ENCODE data around the gene PCDHGA3.
"Not testable (repeated sequence)": the region's sequence is repeated elsewhere in the genome, so short reads cannot be mapped to it uniquely, and the experiment has no call there.

PCDHGA3 gene

DNA sequence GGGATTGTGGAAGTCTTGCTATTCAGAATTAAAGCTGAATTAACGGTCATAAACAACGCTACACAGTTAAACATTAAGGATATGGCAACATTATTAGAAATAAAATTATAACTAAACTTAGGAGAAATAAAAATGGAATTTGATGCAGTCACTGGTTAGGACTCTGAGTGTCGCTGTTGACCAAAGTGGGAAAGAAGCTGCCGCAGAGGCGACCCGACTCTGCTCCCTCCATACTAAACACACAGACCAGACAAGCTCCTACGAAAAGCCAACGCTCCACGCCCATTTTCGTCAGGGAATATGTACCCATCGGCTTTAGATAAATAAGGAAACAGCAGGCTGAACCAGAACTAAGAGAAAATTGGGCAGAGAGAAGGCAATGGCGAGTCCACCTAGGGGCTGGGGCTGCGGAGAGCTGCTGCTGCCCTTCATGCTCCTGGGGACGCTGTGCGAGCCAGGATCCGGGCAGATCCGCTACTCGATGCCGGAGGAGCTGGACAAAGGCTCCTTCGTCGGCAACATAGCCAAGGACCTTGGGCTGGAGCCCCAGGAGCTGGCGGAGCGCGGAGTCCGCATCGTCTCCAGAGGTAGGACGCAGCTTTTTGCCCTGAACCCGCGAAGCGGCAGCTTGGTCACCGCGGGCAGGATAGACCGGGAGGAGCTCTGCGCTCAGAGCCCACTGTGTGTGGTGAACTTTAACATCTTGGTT is 20.5 kb downstream of the PCDHGA3 start, which contains the start of gene PCDHGA5:
TSS of gene PCDHGA5 (plus strand) at position 211 of the 709 bp plus-strand sequence. CDS start at position 380, 169 bp downstream.
- Histone ChIP-seq H3K36me3 (ENCODE audit: control insufficient read depth, insufficient read depth, low read length) (peaks cover 4% of the 10 kb centered on the region), H3K4me3 (ENCODE audit: insufficient read depth, low read depth, low read length) (no peak within 1 kb of the TSS), H3K27ac (ENCODE audit: insufficient read depth, low read depth, low read length, poor library complexity, severe bottlenecking) (no peak within 1 kb of the TSS), H3K9me3 (ENCODE audit: control insufficient read depth, low read length) (peaks cover 4% of the 10 kb centered on the region), H3K27me3 (ENCODE audit: control insufficient read depth, insufficient read depth, low read length, poor library complexity, severe bottlenecking) (no peaks in the 10 kb centered on the region), H3K4me1 (ENCODE audit: control insufficient read depth, insufficient read depth, low read length) (no peaks in the 10 kb centered on the region)
- WGBS, 2 experiments, result 96% methylated on average over 32 to 34 of the region's 34 CpGs

DNA sequence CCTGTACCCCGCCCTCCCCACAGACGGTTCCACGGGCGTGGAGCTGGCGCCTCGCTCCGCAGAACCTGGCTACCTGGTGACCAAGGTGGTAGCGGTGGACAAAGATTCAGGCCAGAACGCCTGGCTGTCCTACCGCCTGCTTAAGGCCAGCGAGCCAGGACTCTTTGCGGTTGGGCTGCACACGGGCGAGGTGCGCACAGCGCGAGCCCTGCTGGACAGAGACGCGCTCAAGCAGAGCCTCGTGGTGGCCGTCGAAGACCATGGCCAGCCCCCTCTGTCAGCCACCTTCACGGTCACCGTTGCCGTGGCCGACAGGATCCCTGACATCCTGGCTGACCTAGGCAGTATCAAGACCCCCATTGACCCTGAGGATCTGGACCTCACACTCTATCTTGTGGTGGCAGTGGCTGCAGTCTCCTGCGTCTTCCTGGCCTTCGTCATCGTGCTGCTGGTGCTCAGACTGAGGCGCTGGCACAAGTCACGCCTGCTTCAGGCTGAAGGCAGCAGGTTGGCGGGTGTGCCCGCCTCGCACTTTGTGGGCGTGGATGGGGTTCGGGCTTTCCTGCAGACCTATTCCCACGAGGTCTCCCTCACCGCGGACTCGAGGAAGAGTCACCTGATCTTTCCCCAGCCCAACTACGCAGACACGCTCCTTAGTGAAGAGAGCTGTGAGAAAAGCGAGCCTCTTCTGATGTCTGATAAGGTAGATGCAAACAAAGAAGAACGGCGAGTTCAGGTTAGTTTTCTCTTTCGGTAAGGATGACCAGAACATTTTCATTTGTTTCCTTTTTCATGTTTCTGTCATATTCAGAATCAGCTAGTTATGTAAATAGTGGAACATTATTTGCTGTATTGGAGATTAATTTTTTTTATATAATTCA is 22.6 kb downstream of the PCDHGA3 start:
- peaks cover 4% of the 10 kb centered on the region for H3K36me3 ChIP-seq (ENCODE audit: control insufficient read depth, insufficient read depth, low read length)
- H3K27ac ChIP-seq (ENCODE audit: insufficient read depth, low read depth, low read length, poor library complexity, severe bottlenecking), result no peak overlapping the region
- H3K9me3 ChIP-seq (ENCODE audit: control insufficient read depth, low read length), result peaks cover 2% of the 10 kb centered on the region
- no peaks in the 10 kb centered on the region for H3K4me1 ChIP-seq (ENCODE audit: control insufficient read depth, insufficient read depth, low read length)
- H3K4me3 ChIP-seq (ENCODE audit: insufficient read depth, low read depth, low read length), result no peak overlapping the region
- WGBS, 2 experiments, result 95% methylated on average over 46 of the region's 46 CpGs
- H3K27me3 ChIP-seq (ENCODE audit: control insufficient read depth, insufficient read depth, low read length, poor library complexity, severe bottlenecking), result no peaks in the 10 kb centered on the region

DNA sequence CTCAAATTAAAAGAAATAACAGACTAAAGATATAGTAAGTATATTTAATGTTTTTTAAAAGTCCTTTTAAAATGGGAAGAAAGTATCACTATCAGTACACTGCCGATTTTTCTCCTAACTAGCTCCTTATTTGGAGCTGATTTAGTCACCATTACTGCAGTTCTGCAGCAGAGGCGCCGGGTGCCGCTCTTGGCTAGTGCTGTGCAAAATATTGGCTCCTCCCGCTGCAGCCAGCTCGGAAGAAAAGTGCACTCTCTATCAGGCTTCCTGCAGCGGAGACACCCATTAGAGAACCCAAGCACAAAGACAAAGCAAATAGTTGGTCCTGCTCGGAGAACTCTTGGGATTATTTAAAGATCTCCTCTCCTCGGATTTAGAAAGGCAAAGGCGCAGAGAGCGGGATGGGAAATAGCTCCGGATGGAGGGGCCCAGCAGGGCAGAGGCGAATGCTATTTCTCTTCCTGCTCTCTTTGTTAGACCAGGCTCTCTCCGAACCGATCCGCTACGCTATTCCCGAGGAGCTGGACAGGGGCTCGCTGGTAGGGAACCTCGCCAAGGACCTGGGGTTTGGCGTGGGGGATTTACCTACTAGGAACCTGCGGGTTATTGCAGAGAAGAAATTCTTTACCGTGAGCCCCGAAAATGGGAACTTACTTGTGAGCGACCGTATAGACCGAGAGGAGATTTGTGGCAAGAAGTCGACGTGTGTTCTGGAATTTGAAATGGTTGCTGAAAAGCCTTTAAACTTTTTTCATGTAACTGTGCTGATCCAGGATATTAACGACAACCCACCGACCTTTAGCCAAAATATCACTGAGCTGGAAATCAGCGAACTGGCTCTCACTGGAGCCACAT is 26.6 kb downstream of the PCDHGA3 start, which contains the start of gene PCDHGB3:
TSS of gene PCDHGB3 (plus strand) at position 249 of the 855 bp plus-strand sequence. CDS start at position 402, 153 bp downstream.
- H3K27me3 ChIP-seq (ENCODE audit: control insufficient read depth, insufficient read depth, low read length, poor library complexity, severe bottlenecking), result no peaks in the 10 kb centered on the region
- no peaks in the 10 kb centered on the region for H3K36me3 ChIP-seq (ENCODE audit: control insufficient read depth, insufficient read depth, low read length)
- no peak within 1 kb of the TSS for H3K4me3 ChIP-seq (ENCODE audit: insufficient read depth, low read depth, low read length)
- H3K27ac ChIP-seq (ENCODE audit: insufficient read depth, low read depth, low read length, poor library complexity, severe bottlenecking), result no peak within 1 kb of the TSS
- no peaks in the 10 kb centered on the region for H3K4me1 ChIP-seq (ENCODE audit: control insufficient read depth, insufficient read depth, low read length)
- H3K9me3 ChIP-seq (ENCODE audit: control insufficient read depth, low read length), result peaks cover 10% of the 10 kb centered on the region
- WGBS, 2 experiments, result 94 to 95% methylated on average over 32 of the region's 32 CpGs

DNA sequence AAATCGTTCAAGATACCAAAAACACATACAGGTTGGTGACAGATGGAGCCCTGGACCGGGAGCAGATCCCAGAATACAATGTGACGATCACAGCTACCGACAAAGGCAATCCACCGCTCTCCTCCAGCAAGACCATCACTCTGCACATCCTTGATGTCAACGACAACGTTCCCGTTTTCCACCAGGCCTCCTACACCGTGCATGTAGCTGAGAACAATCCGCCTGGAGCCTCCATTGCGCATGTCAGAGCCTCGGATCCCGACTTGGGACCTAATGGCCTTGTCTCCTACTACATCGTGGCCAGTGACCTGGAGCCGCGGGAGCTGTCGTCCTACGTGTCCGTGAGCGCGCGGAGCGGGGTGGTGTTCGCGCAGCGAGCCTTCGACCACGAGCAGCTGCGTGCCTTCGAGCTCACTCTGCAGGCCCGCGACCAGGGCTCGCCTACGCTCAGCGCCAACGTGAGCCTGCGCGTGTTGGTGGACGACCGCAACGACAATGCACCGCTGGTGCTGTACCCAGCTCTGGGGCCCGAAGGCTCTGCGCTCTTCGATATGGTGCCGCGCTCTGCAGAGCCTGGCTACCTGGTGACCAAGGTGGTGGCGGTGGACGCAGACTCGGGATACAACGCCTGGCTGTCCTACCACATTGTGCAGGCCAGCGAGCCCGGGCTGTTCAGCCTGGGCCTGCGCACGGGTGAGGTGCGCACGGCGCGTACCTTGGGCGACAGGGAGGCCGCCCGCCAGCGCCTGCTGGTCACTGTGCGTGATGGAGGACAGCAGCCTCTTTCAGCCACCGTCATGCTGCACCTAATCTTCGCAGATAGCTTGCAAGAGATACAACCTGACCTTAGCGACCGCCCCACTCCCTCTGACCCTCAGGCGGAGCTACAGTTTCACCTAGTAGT is 28.2 kb downstream of the PCDHGA3 start:
- H3K36me3 ChIP-seq (ENCODE audit: control insufficient read depth, insufficient read depth, low read length), result no peaks in the 10 kb centered on the region
- WGBS, 2 experiments, result 95 to 96% methylated on average over 69 of the region's 69 CpGs
- H3K9me3 ChIP-seq (ENCODE audit: control insufficient read depth, low read length), result peaks cover 10% of the 10 kb centered on the region
- H3K4me3 ChIP-seq (ENCODE audit: insufficient read depth, low read depth, low read length), result no peak overlapping the region
- H3K4me1 ChIP-seq (ENCODE audit: control insufficient read depth, insufficient read depth, low read length), result no peaks in the 10 kb centered on the region
- H3K27me3 ChIP-seq (ENCODE audit: control insufficient read depth, insufficient read depth, low read length, poor library complexity, severe bottlenecking), result no peaks in the 10 kb centered on the region
- no peak overlapping the region for H3K27ac ChIP-seq (ENCODE audit: insufficient read depth, low read depth, low read length, poor library complexity, severe bottlenecking)

DNA sequence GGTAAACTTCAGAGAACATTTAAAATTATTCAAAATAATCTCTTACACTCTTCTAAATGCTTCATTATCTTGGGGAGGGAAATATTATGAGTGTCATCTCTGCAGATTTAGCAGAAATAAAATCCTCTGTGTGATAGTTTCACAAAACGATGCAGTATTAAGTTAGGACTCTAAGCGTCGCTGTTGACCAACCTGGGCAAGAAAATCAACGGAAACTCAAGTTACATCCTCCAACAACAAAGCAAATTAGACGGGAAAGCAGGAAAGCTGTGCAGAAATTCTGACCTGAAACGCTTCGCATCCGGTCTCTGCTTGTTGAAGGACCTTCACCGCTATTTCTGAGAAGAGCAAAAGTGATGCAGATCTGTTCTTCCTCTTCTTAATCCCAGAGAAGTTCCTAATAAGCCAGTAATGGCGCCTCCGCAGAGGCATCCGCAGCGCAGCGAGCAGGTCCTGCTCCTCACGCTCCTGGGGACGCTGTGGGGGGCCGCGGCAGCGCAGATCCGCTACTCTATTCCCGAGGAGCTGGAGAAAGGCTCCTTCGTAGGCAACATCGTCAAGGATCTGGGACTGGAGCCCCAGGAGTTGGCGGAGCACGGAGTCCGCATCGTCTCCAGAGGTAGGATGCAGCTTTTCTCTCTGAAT is 30.2 kb downstream of the PCDHGA3 start, which contains the start of gene PCDHGA6:
TSS of gene PCDHGA6 (plus strand) at position 219 of the 645 bp plus-strand sequence. CDS start at position 412, 193 bp downstream.
- no peaks in the 10 kb centered on the region for H3K36me3 ChIP-seq (ENCODE audit: control insufficient read depth, insufficient read depth, low read length)
- no peaks in the 10 kb centered on the region for H3K4me1 ChIP-seq (ENCODE audit: control insufficient read depth, insufficient read depth, low read length)
- 94% methylated on average over 27 of the region's 27 CpGs for WGBS, 2 experiments
- no peak within 1 kb of the TSS for H3K27ac ChIP-seq (ENCODE audit: insufficient read depth, low read depth, low read length, poor library complexity, severe bottlenecking)
- no peaks in the 10 kb centered on the region for H3K27me3 ChIP-seq (ENCODE audit: control insufficient read depth, insufficient read depth, low read length, poor library complexity, severe bottlenecking)
- H3K9me3 ChIP-seq (ENCODE audit: control insufficient read depth, low read length), result peaks cover 10% of the 10 kb centered on the region
- H3K4me3 ChIP-seq (ENCODE audit: insufficient read depth, low read depth, low read length), result no peak within 1 kb of the TSS

DNA sequence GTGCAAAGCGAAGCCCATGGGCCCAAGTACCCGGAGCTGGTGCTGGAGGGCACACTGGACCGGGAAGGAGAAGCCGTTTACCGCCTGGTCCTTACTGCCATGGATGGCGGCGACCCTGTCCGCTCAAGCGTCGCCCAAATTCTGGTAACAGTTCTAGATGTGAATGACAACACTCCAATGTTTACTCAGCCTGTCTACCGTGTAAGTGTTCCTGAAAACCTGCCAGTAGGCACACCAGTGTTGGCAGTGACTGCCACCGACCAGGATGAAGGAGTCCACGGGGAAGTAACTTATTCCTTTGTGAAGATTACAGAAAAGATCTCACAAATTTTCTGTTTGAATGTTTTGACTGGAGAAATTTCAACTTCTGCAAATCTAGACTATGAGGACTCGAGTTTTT is 31.0 kb downstream of the PCDHGA3 start:
- Histone ChIP-seq H3K9me3 (ENCODE audit: control insufficient read depth, low read length) (peaks cover 10% of the 10 kb centered on the region), H3K36me3 (ENCODE audit: control insufficient read depth, insufficient read depth, low read length) (no peaks in the 10 kb centered on the region), H3K27ac (ENCODE audit: insufficient read depth, low read depth, low read length, poor library complexity, severe bottlenecking) (no peak overlapping the region), H3K27me3 (ENCODE audit: control insufficient read depth, insufficient read depth, low read length, poor library complexity, severe bottlenecking) (no peaks in the 10 kb centered on the region), H3K4me3 (ENCODE audit: insufficient read depth, low read depth, low read length) (no peak overlapping the region), H3K4me1 (ENCODE audit: control insufficient read depth, insufficient read depth, low read length) (no peaks in the 10 kb centered on the region)
- 94 to 96% methylated on average over 14 of the region's 14 CpGs for WGBS, 2 experiments

DNA sequence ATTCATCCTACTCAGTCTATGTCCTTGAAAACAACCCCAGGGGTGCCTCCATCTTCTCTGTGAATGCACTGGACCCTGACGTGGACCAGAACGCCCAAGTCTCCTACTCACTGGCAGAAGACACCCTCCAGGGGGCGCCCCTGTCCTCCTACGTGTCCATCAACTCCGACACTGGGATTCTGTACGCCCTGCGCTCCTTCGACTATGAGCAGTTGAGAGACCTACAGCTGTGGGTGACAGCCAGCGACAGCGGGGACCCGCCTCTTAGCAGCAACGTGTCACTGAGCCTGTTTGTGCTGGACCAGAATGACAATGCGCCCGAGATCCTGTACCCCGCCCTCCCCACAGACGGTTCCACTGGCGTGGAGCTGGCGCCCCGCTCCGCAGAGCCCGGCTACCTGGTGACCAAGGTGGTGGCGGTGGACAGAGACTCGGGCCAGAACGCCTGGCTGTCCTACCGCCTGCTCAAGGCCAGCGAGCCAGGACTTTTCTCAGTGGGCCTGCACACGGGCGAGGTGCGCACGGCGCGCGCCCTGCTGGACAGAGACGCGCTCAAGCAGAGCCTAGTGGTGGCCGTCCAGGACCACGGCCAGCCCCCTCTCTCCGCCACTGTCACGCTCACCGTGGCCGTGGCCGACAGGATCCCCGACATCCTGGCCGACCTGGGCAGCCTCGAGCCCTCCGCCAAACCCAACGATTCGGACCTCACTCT is 32.0 kb downstream of the PCDHGA3 start:
- not testable (repeated sequence) for H3K27ac ChIP-seq (ENCODE audit: insufficient read depth, low read depth, low read length, poor library complexity, severe bottlenecking); H3K4me3 ChIP-seq (ENCODE audit: insufficient read depth, low read depth, low read length); H3K36me3 ChIP-seq (ENCODE audit: control insufficient read depth, insufficient read depth, low read length); H3K9me3 ChIP-seq (ENCODE audit: control insufficient read depth, low read length); H3K4me1 ChIP-seq (ENCODE audit: control insufficient read depth, insufficient read depth, low read length); H3K27me3 ChIP-seq (ENCODE audit: control insufficient read depth, insufficient read depth, low read length, poor library complexity, severe bottlenecking)
- WGBS, 2 experiments, result 94 to 96% methylated on average over 36 of the region's 48 CpGs

DNA sequence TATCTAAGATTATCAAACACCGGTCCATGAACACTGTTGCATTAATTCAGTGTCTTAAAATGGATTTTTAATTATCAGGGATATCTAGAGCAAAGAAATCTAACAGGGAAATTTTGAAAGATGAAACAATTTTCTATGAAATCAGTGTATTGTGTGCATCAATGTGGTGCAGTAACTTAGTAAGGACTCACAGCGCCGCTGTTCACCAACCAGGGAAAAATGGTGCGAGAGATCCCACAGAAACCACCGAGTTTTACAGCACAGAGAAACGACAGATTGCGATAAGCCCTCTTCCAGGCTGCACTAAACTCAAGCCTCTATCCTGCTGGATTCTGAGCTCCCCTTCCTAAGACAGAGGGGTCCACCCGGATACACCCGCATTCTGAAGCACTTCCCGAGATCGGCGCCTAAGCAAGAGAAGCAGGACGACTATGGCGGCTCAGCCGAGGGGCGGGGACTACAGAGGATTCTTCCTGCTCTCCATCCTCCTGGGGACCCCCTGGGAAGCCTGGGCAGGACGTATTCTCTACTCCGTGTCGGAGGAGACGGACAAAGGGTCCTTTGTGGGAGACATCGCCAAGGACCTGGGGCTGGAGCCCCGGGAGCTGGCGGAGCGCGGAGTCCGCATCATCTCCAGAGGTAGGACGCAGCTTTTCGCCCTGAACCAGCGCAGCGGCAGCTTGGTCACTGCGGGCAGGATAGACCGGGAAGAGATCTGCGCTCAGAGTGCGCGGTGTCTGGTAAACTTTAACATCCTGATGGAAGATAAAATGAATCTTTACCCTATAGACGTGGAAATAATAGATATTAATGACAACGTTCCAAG is 39.1 kb downstream of the PCDHGA3 start, which contains the start of gene PCDHGA7:
TSS of gene PCDHGA7 (plus strand) at position 274 of the 826 bp plus-strand sequence. CDS start at position 432, 158 bp downstream.
- Histone ChIP-seq H3K9me3 (ENCODE audit: control insufficient read depth, low read length) (peaks cover 2% of the 10 kb centered on the region), H3K27ac (ENCODE audit: insufficient read depth, low read depth, low read length, poor library complexity, severe bottlenecking) (no peak within 1 kb of the TSS), H3K36me3 (ENCODE audit: control insufficient read depth, insufficient read depth, low read length) (no peaks in the 10 kb centered on the region), H3K4me1 (ENCODE audit: control insufficient read depth, insufficient read depth, low read length) (no peaks in the 10 kb centered on the region), H3K27me3 (ENCODE audit: control insufficient read depth, insufficient read depth, low read length, poor library complexity, severe bottlenecking) (no peaks in the 10 kb centered on the region), H3K4me3 (ENCODE audit: insufficient read depth, low read depth, low read length) (no peak within 1 kb of the TSS)
- 94 to 95% methylated on average over 37 of the region's 37 CpGs for WGBS, 2 experiments

All from ectodermal cell (in vitro differentiated cells).